GM23338 (cell line): ENCODE results near the gene FBLN2. TPM values are rescaled to one million over a fixed set of nuclear protein-coding genes. Genes with fewer than 3 reads are reported as not detected.

Experiments
- ATAC-seq: fragments of 200-7000 bp; cut with Tn5 transposase; 3 replicates; pipeline ENCODE4 v1.9.1; 2020
- DNase-seq: peaks from one replicate; pipeline ENCODE4 v3.0.0-alpha.2; 2015; ENCODE audit warnings: low spot score
- H2AFZ ChIP-seq: fragments of 200-600 bp; sonication (generic); 2 replicates; pipeline ENCODE4 v1.8.0; 2016; ENCODE audit warnings: antibody characterized with exemption, mild to moderate bottlenecking, moderate library complexity
- H3F3A ChIP-seq: fragments of 200-600 bp; sonication (generic); replicated peaks from 2 replicates; pipeline ENCODE4 v1.8.0; 2017; ENCODE audit warnings: antibody characterized with exemption, mixed run types, low read depth
- H3K27ac ChIP-seq: fragments of 200-600 bp; sonication (generic); 2 replicates; pipeline ENCODE4 v1.6.1; 2016; ENCODE audit warnings: low read depth
- H3K27me3 ChIP-seq: fragments of 200-600 bp; sonication (generic); 2 replicates; pipeline ENCODE4 v1.8.0; 2016; ENCODE audit warnings: mild to moderate bottlenecking, mixed run types, moderate library complexity; ENCODE audit not compliant: insufficient read depth
- H3K36me3 ChIP-seq: fragments of 200-600 bp; sonication (generic); 2 replicates; pipeline ENCODE4 v1.8.0; 2016; ENCODE audit warnings: mild to moderate bottlenecking; ENCODE audit not compliant: insufficient read depth
- H3K4me1 ChIP-seq: fragments of 200-600 bp; sonication (generic); 2 replicates; pipeline ENCODE4 v1.8.0; 2016; ENCODE audit warnings: mild to moderate bottlenecking, moderate library complexity; ENCODE audit not compliant: insufficient read depth
- H3K4me2 ChIP-seq: fragments of 200-600 bp; sonication (generic); 2 replicates; pipeline ENCODE4 v1.7.1; 2017; ENCODE audit warnings: mixed run types
- H3K4me3 ChIP-seq: fragments of 200-600 bp; sonication (generic); 2 replicates; pipeline ENCODE4 v1.6.1; 2016; ENCODE audit warnings: mixed run types
- H3K79me2 ChIP-seq: fragments of 200-600 bp; sonication (generic); replicated peaks from 2 replicates; pipeline ENCODE4 v1.8.0; 2017; ENCODE audit warnings: mild to moderate bottlenecking; ENCODE audit not compliant: insufficient read depth
- H3K9me2 ChIP-seq: fragments of 200-600 bp; sonication (generic); 2 replicates; pipeline ENCODE4 v1.8.0; 2017; ENCODE audit not compliant: insufficient read depth
- H4K20me1 ChIP-seq: fragments of 200-600 bp; sonication (generic); replicated peaks from 2 replicates; pipeline ENCODE4 v1.8.0; 2017; ENCODE audit warnings: mild to moderate bottlenecking; ENCODE audit not compliant: insufficient read depth
- H3K27ac Mint-ChIP-seq: 2 replicates; pipeline ENCODE4 v1.8.0; 2020; ENCODE audit warnings: inconsistent platforms, mild to moderate bottlenecking, moderate library complexity, mixed read lengths
- H3K27me3 Mint-ChIP-seq: 3 replicates; pipeline ENCODE4 v1.8.0; 2022; ENCODE audit warnings: low read depth, mild to moderate bottlenecking, moderate library complexity, mixed read lengths, inconsistent platforms; ENCODE audit not compliant: insufficient read depth, poor library complexity
- H3K36me3 Mint-ChIP-seq: 3 replicates; pipeline ENCODE4 v1.8.0; 2021; ENCODE audit warnings: low read depth, mild to moderate bottlenecking, inconsistent platforms, moderate library complexity, mixed read lengths
- H3K4me1 Mint-ChIP-seq: 3 replicates; pipeline ENCODE4 v1.8.0; 2020; ENCODE audit warnings: mild to moderate bottlenecking, inconsistent platforms, mixed read lengths
- H3K4me3 Mint-ChIP-seq: 3 replicates; pipeline ENCODE4 v1.8.0; 2021; ENCODE audit warnings: moderate library complexity, mild to moderate bottlenecking, inconsistent platforms, mixed read lengths
- H3K9me3 Mint-ChIP-seq: 3 replicates; pipeline ENCODE4 v1.8.0; 2020; ENCODE audit warnings: moderate library complexity, mild to moderate bottlenecking, inconsistent platforms, mixed read lengths
- EZH2 ChIP-seq: fragments of 200-600 bp; sonication (generic); IDR thresholded peaks from one replicate; pipeline ENCODE4 v1.8.0; 2017; ENCODE audit warnings: antibody characterized with exemption, mild to moderate bottlenecking, low read depth; ENCODE audit not compliant: unreplicated experiment
- EZH2phosphoT487 ChIP-seq: fragments of 200-600 bp; sonication (generic); IDR thresholded peaks from one replicate; pipeline ENCODE4 v1.8.1; 2018; ENCODE audit warnings: antibody characterized with exemption; ENCODE audit not compliant: unreplicated experiment
- JUNB ChIP-seq: IDR thresholded peaks from one replicate; pipeline ENCODE4 v1.6.1; 2016; ENCODE audit warnings: antibody characterized with exemption; ENCODE audit not compliant: unreplicated experiment
- NANOG ChIP-seq: IDR thresholded peaks from 2 replicates; pipeline ENCODE4 v1.6.1; 2016; ENCODE audit warnings: antibody characterized with exemption, borderline replicate concordance
- POLR2AphosphoS5 ChIP-seq: IDR thresholded peaks from 2 replicates; pipeline ENCODE4 v1.6.1; 2016; ENCODE audit warnings: antibody characterized with exemption, low read depth
- STAT1 ChIP-seq: IDR thresholded peaks from one replicate; pipeline ENCODE4 v1.6.1; 2016; ENCODE audit warnings: antibody characterized with exemption; ENCODE audit not compliant: unreplicated experiment
- ZNF114 ChIP-seq: fragments of 250-450 bp; sonication (Bioruptor Pico); IDR thresholded peaks from 2 replicates; pipeline ENCODE4 v1.5.0; 2020; ENCODE audit warnings: mild to moderate bottlenecking, moderate library complexity
- ZNF331 ChIP-seq: fragments of 250-450 bp; sonication (Bioruptor Pico); IDR thresholded peaks from 2 replicates; pipeline ENCODE4 v1.5.0; 2020; ENCODE audit warnings: low read depth, mild to moderate bottlenecking, moderate library complexity
- polyA plus RNA-seq: library from polyadenylated mRNA; unstranded; fragments of >200 nt; fragmentation: Nextera tagmentation; extraction: Ambion mirVana; gene quantifications from 2 replicates; pipeline ENCODE4 v1.2.1, GENCODE V29; 2016
- total RNA-seq: library from RNA; depleted of rRNA; stranded (reverse); fragments of >200 nt; shearing (Covaris generic); gene quantifications from 2 replicates; pipeline ENCODE4 v1.2.3, GENCODE V29; 2014
- TF ChIP-seq, protein P1 (sequence below), 2 experiments: fragments of 200-600 bp in 1 of 2; sonication (generic) in 1 of 2; conservative IDR thresholded peaks; 2 replicates each; pipeline versions ENCODE4 v1.5.1 to v1.6.1; 2016 to 2017; ENCODE audit warnings: antibody characterized with exemption in 2 of 2, low read depth in 2 of 2, mild to moderate bottlenecking in 2 of 2, moderate library complexity in 1 of 2
- TF ChIP-seq, protein P2 (sequence below): IDR thresholded peaks from one replicate; pipeline ENCODE4 v1.6.1; 2018; ENCODE audit warnings: antibody characterized with exemption; ENCODE audit not compliant: unreplicated experiment
- TF ChIP-seq, protein P3 (sequence below): IDR thresholded peaks from 2 replicates; pipeline ENCODE4 v1.6.1; 2016; ENCODE audit warnings: antibody characterized with exemption

FBLN2 gene
- total and polyA plus RNA-seq, 2 experiments from 2014 or later, result 18.8 to 26.8 TPM

DNA sequence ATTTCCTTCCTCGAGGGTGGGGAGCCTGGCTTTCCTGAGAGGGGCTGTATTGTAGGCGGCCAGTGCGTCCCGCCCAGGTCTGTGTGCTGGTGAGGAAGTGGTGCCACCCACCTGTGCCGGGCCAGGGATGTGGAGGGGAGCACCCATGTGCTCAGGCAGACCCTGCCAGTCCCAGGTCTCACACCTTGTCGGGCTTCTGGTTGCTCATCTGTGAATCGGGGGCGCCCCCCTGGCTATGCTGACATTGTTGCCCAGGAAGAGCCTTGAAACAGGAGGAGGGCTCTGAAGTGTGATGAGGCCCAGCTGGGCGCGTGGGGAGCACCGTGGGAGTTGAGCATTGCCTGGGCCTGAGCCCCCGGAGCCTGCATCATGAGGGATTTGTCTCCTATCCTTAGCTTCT, 4.8 kb downstream of the FBLN2 start (continued):
- TF ChIP-seq, protein P1, sequence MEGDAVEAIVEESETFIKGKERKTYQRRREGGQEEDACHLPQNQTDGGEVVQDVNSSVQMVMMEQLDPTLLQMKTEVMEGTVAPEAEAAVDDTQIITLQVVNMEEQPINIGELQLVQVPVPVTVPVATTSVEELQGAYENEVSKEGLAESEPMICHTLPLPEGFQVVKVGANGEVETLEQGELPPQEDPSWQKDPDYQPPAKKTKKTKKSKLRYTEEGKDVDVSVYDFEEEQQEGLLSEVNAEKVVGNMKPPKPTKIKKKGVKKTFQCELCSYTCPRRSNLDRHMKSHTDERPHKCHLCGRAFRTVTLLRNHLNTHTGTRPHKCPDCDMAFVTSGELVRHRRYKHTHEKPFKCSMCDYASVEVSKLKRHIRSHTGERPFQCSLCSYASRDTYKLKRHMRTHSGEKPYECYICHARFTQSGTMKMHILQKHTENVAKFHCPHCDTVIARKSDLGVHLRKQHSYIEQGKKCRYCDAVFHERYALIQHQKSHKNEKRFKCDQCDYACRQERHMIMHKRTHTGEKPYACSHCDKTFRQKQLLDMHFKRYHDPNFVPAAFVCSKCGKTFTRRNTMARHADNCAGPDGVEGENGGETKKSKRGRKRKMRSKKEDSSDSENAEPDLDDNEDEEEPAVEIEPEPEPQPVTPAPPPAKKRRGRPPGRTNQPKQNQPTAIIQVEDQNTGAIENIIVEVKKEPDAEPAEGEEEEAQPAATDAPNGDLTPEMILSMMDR (conservative IDR thresholded peaks at IDR 0.05; ENCODE audit: low read depth in 2 of 2), result no peak
- TF ChIP-seq NANOG, result no peak
- TF ChIP-seq, protein P2, sequence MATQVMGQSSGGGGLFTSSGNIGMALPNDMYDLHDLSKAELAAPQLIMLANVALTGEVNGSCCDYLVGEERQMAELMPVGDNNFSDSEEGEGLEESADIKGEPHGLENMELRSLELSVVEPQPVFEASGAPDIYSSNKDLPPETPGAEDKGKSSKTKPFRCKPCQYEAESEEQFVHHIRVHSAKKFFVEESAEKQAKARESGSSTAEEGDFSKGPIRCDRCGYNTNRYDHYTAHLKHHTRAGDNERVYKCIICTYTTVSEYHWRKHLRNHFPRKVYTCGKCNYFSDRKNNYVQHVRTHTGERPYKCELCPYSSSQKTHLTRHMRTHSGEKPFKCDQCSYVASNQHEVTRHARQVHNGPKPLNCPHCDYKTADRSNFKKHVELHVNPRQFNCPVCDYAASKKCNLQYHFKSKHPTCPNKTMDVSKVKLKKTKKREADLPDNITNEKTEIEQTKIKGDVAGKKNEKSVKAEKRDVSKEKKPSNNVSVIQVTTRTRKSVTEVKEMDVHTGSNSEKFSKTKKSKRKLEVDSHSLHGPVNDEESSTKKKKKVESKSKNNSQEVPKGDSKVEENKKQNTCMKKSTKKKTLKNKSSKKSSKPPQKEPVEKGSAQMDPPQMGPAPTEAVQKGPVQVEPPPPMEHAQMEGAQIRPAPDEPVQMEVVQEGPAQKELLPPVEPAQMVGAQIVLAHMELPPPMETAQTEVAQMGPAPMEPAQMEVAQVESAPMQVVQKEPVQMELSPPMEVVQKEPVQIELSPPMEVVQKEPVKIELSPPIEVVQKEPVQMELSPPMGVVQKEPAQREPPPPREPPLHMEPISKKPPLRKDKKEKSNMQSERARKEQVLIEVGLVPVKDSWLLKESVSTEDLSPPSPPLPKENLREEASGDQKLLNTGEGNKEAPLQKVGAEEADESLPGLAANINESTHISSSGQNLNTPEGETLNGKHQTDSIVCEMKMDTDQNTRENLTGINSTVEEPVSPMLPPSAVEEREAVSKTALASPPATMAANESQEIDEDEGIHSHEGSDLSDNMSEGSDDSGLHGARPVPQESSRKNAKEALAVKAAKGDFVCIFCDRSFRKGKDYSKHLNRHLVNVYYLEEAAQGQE, result no peak
- TF ChIP-seq POLR2AphosphoS5, result no peak
- TF ChIP-seq, protein P3, sequence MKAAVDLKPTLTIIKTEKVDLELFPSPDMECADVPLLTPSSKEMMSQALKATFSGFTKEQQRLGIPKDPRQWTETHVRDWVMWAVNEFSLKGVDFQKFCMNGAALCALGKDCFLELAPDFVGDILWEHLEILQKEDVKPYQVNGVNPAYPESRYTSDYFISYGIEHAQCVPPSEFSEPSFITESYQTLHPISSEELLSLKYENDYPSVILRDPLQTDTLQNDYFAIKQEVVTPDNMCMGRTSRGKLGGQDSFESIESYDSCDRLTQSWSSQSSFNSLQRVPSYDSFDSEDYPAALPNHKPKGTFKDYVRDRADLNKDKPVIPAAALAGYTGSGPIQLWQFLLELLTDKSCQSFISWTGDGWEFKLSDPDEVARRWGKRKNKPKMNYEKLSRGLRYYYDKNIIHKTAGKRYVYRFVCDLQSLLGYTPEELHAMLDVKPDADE, result no peak
- no peak for TF ChIP-seq EZH2phosphoT487

DNA sequence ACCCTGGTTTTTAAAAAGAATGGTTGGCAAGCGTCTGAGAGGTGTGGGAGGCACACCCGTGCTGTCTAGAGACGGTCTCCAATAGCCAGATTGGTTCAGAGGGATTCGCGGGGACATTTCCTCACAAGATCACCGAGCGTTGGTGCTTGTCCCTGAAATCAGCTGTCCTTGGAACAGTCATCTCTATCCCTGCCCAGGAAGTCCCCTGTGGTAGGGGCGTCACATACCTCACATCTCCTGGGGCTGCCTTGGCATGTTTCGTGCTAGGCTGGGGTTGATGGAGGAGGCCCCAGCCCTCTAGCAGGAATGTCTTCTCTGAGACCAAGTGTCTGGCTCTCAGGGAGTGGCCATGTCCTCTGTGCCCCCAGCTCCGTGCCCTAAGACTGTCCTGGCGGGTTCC, 6.8 kb downstream of the FBLN2 start:
- Histone ChIP-seq H3K4me2 (no peak overlapping the region), H3F3A (no peaks in the 10 kb centered on the region), H3K27ac (no peak overlapping the region), H3K4me3 (no peak overlapping the region), H3K79me2 (no peaks in the 10 kb centered on the region), H3K27me3 (no peaks in the 10 kb centered on the region), H3K36me3 (no peaks in the 10 kb centered on the region), H4K20me1 (no peaks in the 10 kb centered on the region), H2AFZ (no peak overlapping the region), H3K9me2 (no peaks in the 10 kb centered on the region), H3K4me1 (no peaks in the 10 kb centered on the region)
- no peak for ATAC-seq
- H3K27ac Mint-ChIP-seq, result no peak overlapping the region
- peaks cover 18% of the 10 kb centered on the region for H3K27me3 Mint-ChIP-seq
- no peaks in the 10 kb centered on the region for H3K36me3 Mint-ChIP-seq
- DNase-seq, result no peak
- H3K4me1 Mint-ChIP-seq, result peaks cover 19% of the 10 kb centered on the region
- H3K9me3 Mint-ChIP-seq, result no peaks in the 10 kb centered on the region
- TF ChIP-seq NANOG (no peak), POLR2AphosphoS5 (no peak), EZH2phosphoT487 (no peak), EZH2 (no peak)
- H3K4me3 Mint-ChIP-seq, result no peak overlapping the region

DNA sequence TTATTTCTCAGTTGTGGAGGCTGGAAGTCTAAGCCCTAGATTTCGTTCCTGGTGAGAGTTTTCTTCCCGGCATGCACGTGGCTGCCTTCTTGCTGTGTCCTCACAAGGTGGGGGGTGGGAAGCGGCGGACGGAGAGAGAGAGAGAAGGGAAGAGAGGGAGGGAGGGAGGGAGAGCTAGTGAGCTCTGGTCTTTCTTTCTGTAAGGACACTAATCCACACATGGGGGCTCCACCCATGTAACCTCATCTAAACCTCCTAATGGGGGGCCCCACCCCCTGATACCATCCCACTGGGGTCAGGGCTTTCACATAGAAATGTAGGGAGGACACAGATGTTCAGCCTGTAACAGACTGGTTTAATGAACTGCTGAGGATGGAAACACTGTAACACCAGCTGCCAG, 7.3 kb downstream of the FBLN2 start:
- ATAC-seq, result peak; percentile 12; the same call in 1 of the 3 replicates
- H3K9me3 Mint-ChIP-seq, result no peaks in the 10 kb centered on the region
- DNase-seq, result no peak
- H3K4me3 Mint-ChIP-seq, result no peak overlapping the region
- peaks cover 17% of the 10 kb centered on the region for H3K4me1 Mint-ChIP-seq
- no peaks in the 10 kb centered on the region for H3K36me3 Mint-ChIP-seq
- no peaks in the 10 kb centered on the region for H4K20me1 ChIP-seq
- no peak overlapping the region for H3K4me2 ChIP-seq
- H2AFZ ChIP-seq, result no peak overlapping the region
- no peaks in the 10 kb centered on the region for H3K27me3 ChIP-seq
- no peaks in the 10 kb centered on the region for H3K36me3 ChIP-seq
- H3K4me3 ChIP-seq, result no peak overlapping the region
- no peak overlapping the region for H3K27ac ChIP-seq
- no peak overlapping the region for H3K27ac Mint-ChIP-seq
- H3F3A ChIP-seq, result no peaks in the 10 kb centered on the region
- no peaks in the 10 kb centered on the region for H3K9me2 ChIP-seq
- peaks cover 18% of the 10 kb centered on the region for H3K27me3 Mint-ChIP-seq
- no peaks in the 10 kb centered on the region for H3K79me2 ChIP-seq
- H3K4me1 ChIP-seq, result no peaks in the 10 kb centered on the region
- TF ChIP-seq POLR2AphosphoS5, result no peak
- no peak for TF ChIP-seq ZNF331 (CRISPR knock-in tag)
- TF ChIP-seq, protein P1 (conservative IDR thresholded peaks at IDR 0.05; ENCODE audit: low read depth in 2 of 2), result no peak
- no peak for TF ChIP-seq ZNF114 (CRISPR knock-in tag)
- TF ChIP-seq, protein P3, result no peak
- no peak for TF ChIP-seq EZH2
- TF ChIP-seq NANOG, result no peak
- no peak for TF ChIP-seq STAT1
- TF ChIP-seq JUNB, result no peak
- no peak for TF ChIP-seq EZH2phosphoT487
